Breast epithelium (tissue), 3 donors: Measurements from ENCODE around the gene PFKFB2.

ENCODE experiments used
- POLR2A ChIP-seq: fragments of 450-650 bp; IDR thresholded peaks from one replicate; pipeline ENCODE4 v1.6.1; 2016; ENCODE audit warnings: antibody characterized with exemption, mild to moderate bottlenecking, moderate library complexity
- TF ChIP-seq, protein P1 (sequence below), 3 donors: fragments of 450-650 bp; IDR thresholded peaks; one replicate each; pipeline ENCODE4 v1.5.1; 2016 to 2017; ENCODE audit warnings: antibody characterized with exemption in 3 of 3, mild to moderate bottlenecking in 3 of 3, moderate library complexity in 3 of 3

DNA sequence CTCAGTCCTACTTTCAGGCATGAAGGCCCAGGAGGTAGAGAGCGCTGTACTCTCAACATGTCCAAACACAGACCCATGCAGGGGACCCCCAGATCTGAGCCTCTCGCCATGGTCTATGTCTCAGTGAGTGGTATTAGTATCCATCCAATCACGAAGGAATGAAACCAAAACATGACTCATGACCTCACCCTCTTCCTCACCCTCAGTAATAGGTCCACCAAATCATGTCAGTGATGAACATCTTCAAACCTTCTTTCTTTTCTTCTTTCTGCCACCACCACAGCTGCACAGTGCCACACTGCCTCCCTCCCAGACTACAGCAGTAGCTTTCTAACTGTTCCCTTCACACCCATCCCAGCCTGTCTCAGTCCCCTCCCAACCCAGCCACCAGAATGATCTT lies 37.3 kb upstream of the PFKFB2 start:
- TF ChIP-seq, protein P1, sequence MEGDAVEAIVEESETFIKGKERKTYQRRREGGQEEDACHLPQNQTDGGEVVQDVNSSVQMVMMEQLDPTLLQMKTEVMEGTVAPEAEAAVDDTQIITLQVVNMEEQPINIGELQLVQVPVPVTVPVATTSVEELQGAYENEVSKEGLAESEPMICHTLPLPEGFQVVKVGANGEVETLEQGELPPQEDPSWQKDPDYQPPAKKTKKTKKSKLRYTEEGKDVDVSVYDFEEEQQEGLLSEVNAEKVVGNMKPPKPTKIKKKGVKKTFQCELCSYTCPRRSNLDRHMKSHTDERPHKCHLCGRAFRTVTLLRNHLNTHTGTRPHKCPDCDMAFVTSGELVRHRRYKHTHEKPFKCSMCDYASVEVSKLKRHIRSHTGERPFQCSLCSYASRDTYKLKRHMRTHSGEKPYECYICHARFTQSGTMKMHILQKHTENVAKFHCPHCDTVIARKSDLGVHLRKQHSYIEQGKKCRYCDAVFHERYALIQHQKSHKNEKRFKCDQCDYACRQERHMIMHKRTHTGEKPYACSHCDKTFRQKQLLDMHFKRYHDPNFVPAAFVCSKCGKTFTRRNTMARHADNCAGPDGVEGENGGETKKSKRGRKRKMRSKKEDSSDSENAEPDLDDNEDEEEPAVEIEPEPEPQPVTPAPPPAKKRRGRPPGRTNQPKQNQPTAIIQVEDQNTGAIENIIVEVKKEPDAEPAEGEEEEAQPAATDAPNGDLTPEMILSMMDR (IDR thresholded peaks at IDR 0.05) = no peak
- TF ChIP-seq POLR2A = no peak
